ENCODE measurements around the gene KRTAP1-4.
"Not testable (repeated sequence)": the region's sequence is repeated elsewhere in the genome, so short reads cannot be mapped to it uniquely, and the experiment has no call there.

DNA sequence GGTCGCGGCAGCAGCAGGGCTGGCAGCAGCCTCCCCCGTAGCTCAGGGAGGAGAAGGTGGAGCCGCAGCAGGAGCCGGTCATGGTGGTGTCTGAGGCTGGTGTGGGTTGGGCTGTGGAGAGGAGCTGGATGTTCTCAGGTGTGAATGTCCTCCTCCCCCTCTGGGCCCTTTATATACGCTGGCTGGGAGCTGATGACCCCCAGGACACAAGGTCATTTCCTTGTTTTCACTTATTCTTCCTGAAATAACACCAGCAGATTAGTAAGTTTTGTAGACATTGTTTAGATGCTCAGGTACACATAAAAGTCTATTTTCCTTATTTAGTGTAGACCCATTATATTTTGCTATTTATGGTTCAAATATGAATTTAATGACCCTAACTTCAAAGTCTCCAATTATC lies 25.1 kb upstream of the KRTAP1-4 start, which contains the start of gene KRTAP2-2:
- TF ChIP-seq, protein P1, sequence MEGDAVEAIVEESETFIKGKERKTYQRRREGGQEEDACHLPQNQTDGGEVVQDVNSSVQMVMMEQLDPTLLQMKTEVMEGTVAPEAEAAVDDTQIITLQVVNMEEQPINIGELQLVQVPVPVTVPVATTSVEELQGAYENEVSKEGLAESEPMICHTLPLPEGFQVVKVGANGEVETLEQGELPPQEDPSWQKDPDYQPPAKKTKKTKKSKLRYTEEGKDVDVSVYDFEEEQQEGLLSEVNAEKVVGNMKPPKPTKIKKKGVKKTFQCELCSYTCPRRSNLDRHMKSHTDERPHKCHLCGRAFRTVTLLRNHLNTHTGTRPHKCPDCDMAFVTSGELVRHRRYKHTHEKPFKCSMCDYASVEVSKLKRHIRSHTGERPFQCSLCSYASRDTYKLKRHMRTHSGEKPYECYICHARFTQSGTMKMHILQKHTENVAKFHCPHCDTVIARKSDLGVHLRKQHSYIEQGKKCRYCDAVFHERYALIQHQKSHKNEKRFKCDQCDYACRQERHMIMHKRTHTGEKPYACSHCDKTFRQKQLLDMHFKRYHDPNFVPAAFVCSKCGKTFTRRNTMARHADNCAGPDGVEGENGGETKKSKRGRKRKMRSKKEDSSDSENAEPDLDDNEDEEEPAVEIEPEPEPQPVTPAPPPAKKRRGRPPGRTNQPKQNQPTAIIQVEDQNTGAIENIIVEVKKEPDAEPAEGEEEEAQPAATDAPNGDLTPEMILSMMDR (IDR thresholded peaks at IDR 0.05; ENCODE audit: extremely low read depth in 1 of 2, insufficient read depth in 1 of 2, low read depth in 1 of 2, low read length in 2 of 2), result not testable (repeated sequence)
- TF ChIP-seq POLR2A (IDR thresholded peaks at IDR 0.05; ENCODE audit: low read depth, low read length); EZH2 (IDR thresholded peaks at IDR 0.05; ENCODE audit: borderline replicate concordance, low read depth, low read length, severe bottlenecking); GATA2 (IDR thresholded peaks at IDR 0.05; ENCODE audit: insufficient read depth, insufficient read length, low read depth, low read length): not testable (repeated sequence)

Data from endothelial cell of umbilical vein (primary cell).